NK-92 (cell line): Measurements from ENCODE around the gene SMIM38.
"Not testable (repeated sequence)": the region's sequence is repeated elsewhere in the genome, so short reads cannot be mapped to it uniquely, and the experiment has no call there.

ENCODE experiments used
- DNase-seq: peaks from one replicate; lab custom pipeline; 2025; ENCODE audit not compliant: unreplicated experiment; lab: John Stamatoyannopoulos, UW

Gene SMIM38

GRCh38 chr11:69137151-69137844 lies 18.4 kb upstream of the SMIM38 start:
- DNase-seq: no peak

GRCh38 chr11:69138265-69138664 lies 17.5 kb upstream of the SMIM38 start:
- DNase-seq: no peak

GRCh38 chr11:69140161-69140560 lies 15.6 kb upstream of the SMIM38 start:
- not testable (repeated sequence) for DNase-seq

- no peak for DNase-seq
Measured at GRCh38 chr11:69140635-69141034, 15.1 kb upstream of the SMIM38 start.

- DNase-seq: no peak
Measured at GRCh38 chr11:69141742-69142141, 14.0 kb upstream of the SMIM38 start.

- no peak for DNase-seq
Measured at GRCh38 chr11:69142895-69143294, 12.8 kb upstream of the SMIM38 start.

GRCh38 chr11:69144316-69145049 lies 11.3 kb upstream of the SMIM38 start:
- DNase-seq: no peak

- DNase-seq: no peak
Measured at GRCh38 chr11:69145050-69145380, 10.7 kb upstream of the SMIM38 start.

- no peak for DNase-seq
Measured at GRCh38 chr11:69148377-69148762, 7.4 kb upstream of the SMIM38 start.

- no peak for DNase-seq
Measured at GRCh38 chr11:69148806-69149205, 6.9 kb upstream of the SMIM38 start.

GRCh38 chr11:69149338-69150045 lies 6.2 kb upstream of the SMIM38 start:
- not testable (repeated sequence) for DNase-seq

- DNase-seq: no peak
Measured at GRCh38 chr11:69150175-69150574, 5.6 kb upstream of the SMIM38 start.

GRCh38 chr11:69151836-69152235 lies 3.9 kb upstream of the SMIM38 start:
- DNase-seq: no peak

GRCh38 chr11:69152733-69153421 lies 2.9 kb upstream of the SMIM38 start:
- no peak for DNase-seq

GRCh38 chr11:69153661-69154060 lies 2.1 kb upstream of the SMIM38 start:
- DNase-seq: no peak

GRCh38 chr11:69154211-69154913 lies 1.4 kb upstream of the SMIM38 start:
- no peak for DNase-seq

GRCh38 chr11:69154938-69155301 lies 815 bp upstream of the SMIM38 start:
- no peak for DNase-seq

- DNase-seq: no peak
Measured at GRCh38 chr11:69156235-69156639, 502 bp downstream of the SMIM38 start.

- DNase-seq: no peak
Measured at GRCh38 chr11:69156673-69157155, 979 bp downstream of the SMIM38 start.

GRCh38 chr11:69157156-69157821 lies 1.6 kb downstream of the SMIM38 start:
- no peak for DNase-seq
